Mucosa of rectum (tissue), 2 donors: ENCODE measurements around the gene CREB1.
"Not testable (repeated sequence)": the region's sequence is repeated elsewhere in the genome, so short reads cannot be mapped to it uniquely, and the experiment has no call there.

ENCODE experiments used
- H3K27ac ChIP-seq, 2 donors: one replicate each; pipeline ENCODE4 v1.7.0; 2013; ENCODE audit warnings: inconsistent platforms in 2 of 2, low read depth in 2 of 2, low read length in 2 of 2
- H3K27me3 ChIP-seq, 2 donors: one replicate each; pipeline ENCODE4 v1.7.0; 2013; ENCODE audit warnings: low read length in 2 of 2; ENCODE audit not compliant: control insufficient read depth in 2 of 2, insufficient read depth in 2 of 2
- H3K36me3 ChIP-seq, 2 donors: one replicate each; pipeline ENCODE4 v1.7.0; 2013; ENCODE audit warnings: low read length in 2 of 2; ENCODE audit not compliant: control insufficient read depth in 2 of 2, insufficient read depth in 2 of 2
- H3K4me1 ChIP-seq, 2 donors: one replicate each; pipeline ENCODE4 v1.7.0; 2013; ENCODE audit warnings: low read length in 2 of 2, mild to moderate bottlenecking in 1 of 2; ENCODE audit not compliant: control insufficient read depth in 2 of 2, insufficient read depth in 2 of 2
- H3K4me3 ChIP-seq, 2 donors: one replicate each; pipeline ENCODE4 v1.7.0; 2013; ENCODE audit warnings: low read length in 2 of 2
- H3K9ac ChIP-seq, 2 donors: one replicate each; pipeline ENCODE4 v1.7.0; 2013; ENCODE audit warnings: low read length in 2 of 2, low read depth in 1 of 2, mild to moderate bottlenecking in 1 of 2
- H3K9me3 ChIP-seq, 2 donors: one replicate each; pipeline ENCODE4 v1.7.0; 2013; ENCODE audit warnings: low read length in 2 of 2; ENCODE audit not compliant: control insufficient read depth in 2 of 2
- donor health status: healthy.
- donor health status: Normal muscosa, but diverticular disease.

Gene CREB1

DNA sequence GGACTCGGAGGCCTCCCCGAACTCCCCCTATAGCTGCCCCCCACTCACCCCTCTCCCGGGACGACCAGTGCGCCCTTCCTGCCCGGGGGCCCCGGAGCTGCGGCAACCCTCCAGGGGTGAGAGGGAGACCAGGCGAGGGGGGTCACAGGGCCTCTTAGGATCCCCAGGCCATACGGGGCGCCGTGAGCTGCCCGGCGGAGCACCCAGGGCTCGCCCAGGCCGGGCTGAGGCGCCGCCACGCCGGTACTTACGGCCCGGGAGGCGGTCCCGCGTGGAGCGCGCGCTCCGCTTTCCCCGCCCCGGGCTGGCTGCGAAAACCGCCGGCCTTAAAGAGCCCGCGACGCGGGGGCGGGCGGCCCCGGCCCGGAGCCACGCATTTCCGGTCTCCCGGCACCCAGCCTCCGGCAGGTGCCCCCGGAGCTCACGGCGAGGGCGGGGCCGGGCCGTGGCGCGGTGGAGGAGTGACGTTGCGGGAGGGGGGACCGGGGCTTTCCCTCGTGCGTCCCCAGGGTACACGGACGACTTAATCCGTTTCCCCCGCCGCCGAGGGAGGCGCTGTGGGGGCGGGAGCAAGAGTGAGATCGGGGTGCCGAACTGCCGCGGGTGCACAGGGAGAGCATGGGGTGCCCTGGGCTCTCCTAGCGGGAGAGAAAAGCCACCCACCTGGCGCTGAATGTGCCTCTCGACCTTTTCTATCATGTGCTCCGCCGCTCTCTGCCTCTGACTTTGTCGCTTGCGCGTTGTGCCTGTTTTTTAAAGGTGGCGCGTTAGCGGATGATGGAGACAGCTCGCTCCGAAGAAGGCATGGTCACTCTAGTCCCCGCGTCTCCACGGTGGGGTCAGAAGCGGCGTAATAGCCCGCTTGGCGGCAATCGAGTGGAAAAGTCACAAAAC, 95.5 kb downstream of the CREB1 start, which contains the start of gene METTL21A:
METTL21A (minus strand) TSS at position 381 of the 894 bp plus-strand sequence. CDS start 1,019 bp downstream, outside the sequence.
- Histone ChIP-seq H3K9me3 (no peaks in the 10 kb centered on the region), H3K4me1 (peaks cover 6 to 7% of the 10 kb centered on the region in 2 donors), H3K36me3 (peaks cover 3 to 5% of the 10 kb centered on the region in 2 donors), H3K27me3 (no peaks in the 10 kb centered on the region), H3K27ac (peak within 1 kb of the TSS; percentile 89 to 92), H3K4me3 (peak within 1 kb of the TSS; percentile 96 to 99), H3K9ac (peak within 1 kb of the TSS; percentile 89 to 90)

DNA sequence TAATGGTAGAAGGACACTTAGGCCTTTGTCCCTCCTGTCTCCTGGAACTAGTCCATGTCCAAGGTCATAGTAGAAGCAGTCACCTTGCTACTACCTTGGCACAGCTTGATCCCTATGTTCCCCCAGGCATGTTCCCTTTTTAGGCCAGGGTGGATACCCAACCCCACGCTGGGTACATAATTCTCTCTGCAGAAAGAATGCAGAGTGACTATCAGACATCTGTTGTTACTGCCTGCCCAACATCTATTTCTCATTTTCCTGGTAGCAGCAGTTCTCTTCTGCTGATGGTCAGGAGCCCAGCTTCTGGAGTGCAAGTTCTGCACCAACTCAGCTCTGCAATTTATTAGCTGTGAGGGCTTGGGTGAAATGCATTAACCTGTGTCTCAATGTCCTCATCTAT, 99.8 kb downstream of the CREB1 start:
- Histone ChIP-seq H3K36me3 (no peaks in the 10 kb centered on the region), H3K4me3 (no peak overlapping the region), H3K27me3 (no peaks in the 10 kb centered on the region), H3K27ac (no peak overlapping the region), H3K9ac (no peak overlapping the region), H3K4me1 (peaks cover 0 to 3% of the 10 kb centered on the region in 2 donors), H3K9me3 (no peaks in the 10 kb centered on the region)

DNA sequence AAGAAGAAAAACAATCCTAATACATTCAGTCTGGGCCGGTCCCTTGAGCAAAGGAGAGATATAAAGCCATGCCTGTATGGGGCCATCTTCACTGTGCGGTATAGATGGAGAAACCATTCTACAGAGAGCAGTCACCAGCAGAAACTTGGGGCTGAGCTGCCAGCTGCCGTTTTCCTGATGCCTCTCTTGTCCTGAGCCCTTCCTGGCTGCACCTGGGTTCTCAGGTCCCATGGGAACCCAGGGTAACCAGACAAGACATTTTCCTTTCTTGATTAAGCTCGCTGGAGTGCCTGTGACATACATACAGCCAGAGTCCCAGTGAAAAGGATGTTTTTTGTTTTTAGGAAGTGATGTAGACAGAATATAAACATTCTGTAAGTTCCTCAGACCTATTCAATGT, 100.7 kb downstream of the CREB1 start:
- no peaks in the 10 kb centered on the region for H3K27me3 ChIP-seq
- no peak overlapping the region for H3K27ac ChIP-seq
- H3K9ac ChIP-seq: no peak overlapping the region
- no peaks in the 10 kb centered on the region for H3K36me3 ChIP-seq
- H3K4me1 ChIP-seq: peaks cover 0 to 2% of the 10 kb centered on the region in 2 donors
- H3K4me3 ChIP-seq: no peak overlapping the region
- H3K9me3 ChIP-seq: no peaks in the 10 kb centered on the region

DNA sequence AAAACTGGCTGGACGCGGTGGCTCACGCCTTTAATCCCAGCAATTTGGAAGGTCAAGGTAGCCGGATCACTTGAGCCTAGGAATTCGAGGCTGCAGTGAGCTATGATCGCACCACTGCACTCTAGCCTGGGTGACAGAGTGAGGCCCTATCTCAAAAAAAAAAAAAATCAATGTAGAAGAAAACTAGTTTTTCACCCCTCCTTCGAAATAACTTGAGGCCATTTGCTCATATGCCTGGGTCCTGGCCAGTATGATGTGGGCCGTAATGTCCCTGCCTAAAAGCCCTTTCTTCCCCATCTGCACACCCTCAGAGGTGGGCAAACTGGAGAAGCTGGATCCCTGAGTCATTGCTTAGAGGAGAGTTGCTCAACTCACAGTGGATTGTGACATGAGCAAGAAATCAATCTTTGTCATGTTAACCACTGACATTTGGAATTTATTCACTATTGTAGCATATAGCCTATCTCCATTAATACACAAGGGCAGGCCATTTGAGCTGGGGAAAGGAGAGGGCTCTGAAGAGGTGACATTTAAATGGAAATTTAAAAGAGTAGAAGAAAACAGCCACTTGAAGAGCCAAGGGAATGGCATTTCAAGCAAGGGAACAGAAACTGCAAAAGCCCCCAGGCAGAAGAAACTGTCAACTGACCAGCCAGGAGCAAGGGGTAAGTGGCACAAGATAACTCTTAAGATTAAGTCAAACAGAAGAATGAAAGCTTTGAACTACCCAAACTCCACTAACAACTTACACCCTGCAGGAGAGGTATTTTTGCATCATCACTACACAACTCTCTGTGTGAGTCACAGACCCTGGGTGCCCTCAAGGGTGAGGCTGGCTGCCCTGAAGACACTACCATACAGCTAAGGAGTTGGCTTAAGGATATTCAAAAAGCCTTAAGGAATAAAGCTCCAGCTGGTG, 103.1 kb downstream of the CREB1 start:
- Histone ChIP-seq H3K27ac (no peak overlapping the region), H3K4me1 (no peaks in the 10 kb centered on the region)

DNA sequence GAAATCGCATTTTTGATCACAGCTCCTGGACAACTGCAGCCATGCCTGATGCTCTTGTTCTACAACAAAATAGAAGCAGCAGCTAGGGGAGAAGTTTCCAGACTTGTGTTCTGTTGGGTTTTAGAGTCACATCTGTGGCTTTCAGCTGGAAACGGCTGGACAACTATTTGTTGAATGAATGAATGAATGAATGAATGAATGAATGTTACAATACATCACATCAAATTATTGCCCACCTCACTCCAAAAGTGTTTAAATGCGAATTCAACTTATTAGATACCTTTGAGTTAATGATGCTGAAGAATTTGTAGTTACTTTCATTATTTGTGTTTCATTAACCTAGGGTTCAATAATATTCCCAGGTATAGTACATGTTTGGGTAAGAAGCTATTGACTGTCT, 103.9 kb downstream of the CREB1 start:
- no peak overlapping the region for H3K9ac ChIP-seq
- H3K4me3 ChIP-seq: no peak overlapping the region
- no peaks in the 10 kb centered on the region for H3K4me1 ChIP-seq
- H3K9me3 ChIP-seq: no peaks in the 10 kb centered on the region
- no peaks in the 10 kb centered on the region for H3K36me3 ChIP-seq
- H3K27ac ChIP-seq: no peak overlapping the region
- no peaks in the 10 kb centered on the region for H3K27me3 ChIP-seq

More for the DNA sequence above, 103.1 kb downstream of the CREB1 start:
- H3K27me3 ChIP-seq: no peaks in the 10 kb centered on the region
- H3K9ac ChIP-seq: no peak overlapping the region
- H3K9me3 ChIP-seq: no peaks in the 10 kb centered on the region
- H3K36me3 ChIP-seq: no peaks in the 10 kb centered on the region
- no peak overlapping the region for H3K4me3 ChIP-seq

DNA sequence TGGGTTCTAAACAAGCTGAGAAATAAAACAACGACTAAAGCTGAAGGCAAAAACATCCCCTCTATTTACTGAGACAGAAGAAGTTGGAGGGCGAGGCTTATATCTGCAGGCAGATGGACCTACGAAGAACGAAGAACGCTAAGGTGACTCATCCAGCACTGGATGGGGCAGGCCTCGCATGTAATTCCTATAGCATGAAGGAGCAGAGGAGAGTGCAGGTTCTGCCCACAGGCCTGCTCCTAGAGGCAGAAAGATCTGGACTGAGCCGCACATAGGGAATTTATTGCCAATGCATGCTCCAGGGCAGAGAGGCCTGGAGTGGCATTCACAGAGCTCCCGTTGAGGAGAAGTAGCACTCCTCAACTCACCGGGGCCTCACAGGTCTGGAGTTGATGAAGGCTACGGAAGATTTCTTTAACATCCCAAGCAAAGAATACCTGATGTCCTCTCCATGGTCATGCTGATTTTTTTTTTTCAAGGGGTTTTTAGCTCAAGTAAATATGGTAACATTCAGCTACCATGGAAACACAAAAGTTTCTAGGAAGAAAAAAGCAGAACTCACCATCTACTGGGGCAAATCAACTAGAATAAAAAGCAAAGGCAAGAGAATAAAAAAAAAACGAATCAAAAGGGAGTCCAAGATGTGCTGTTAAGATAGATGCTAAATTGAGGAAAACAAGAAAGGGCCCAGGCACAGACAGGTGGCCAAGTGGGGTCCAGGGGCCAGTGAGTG, 105.9 kb downstream of the CREB1 start:
- peaks cover 0 to 2% of the 10 kb centered on the region in 2 donors for H3K9me3 ChIP-seq
- no peak overlapping the region for H3K4me3 ChIP-seq
- H3K27ac ChIP-seq: no peak overlapping the region
- H3K9ac ChIP-seq: no peak overlapping the region
- no peaks in the 10 kb centered on the region for H3K27me3 ChIP-seq
- no peaks in the 10 kb centered on the region for H3K36me3 ChIP-seq
- H3K4me1 ChIP-seq: no peaks in the 10 kb centered on the region

DNA sequence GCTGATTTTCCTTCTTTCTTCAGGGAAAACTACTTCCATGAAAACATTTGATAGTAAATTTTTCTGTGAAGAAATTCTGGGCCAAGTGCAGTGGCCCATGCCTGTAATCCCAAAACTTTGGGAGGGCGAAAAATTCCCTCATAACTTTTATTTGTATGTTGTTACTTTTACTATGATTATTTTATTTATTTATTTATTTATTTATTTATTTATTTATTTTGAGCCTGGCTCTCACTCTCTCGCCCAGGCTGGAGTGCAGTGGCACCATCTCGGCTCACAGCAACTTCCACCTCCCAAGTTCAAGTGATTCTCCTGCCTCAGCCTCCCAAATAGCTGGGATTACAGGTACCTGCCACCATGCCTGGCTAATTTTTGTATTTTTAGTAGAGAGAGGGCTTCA, 109.5 kb downstream of the CREB1 start:
- H3K9ac ChIP-seq, H3K4me3 ChIP-seq, H3K4me1 ChIP-seq, H3K36me3 ChIP-seq, H3K27me3 ChIP-seq, H3K27ac ChIP-seq, H3K9me3 ChIP-seq: not testable (repeated sequence)

DNA sequence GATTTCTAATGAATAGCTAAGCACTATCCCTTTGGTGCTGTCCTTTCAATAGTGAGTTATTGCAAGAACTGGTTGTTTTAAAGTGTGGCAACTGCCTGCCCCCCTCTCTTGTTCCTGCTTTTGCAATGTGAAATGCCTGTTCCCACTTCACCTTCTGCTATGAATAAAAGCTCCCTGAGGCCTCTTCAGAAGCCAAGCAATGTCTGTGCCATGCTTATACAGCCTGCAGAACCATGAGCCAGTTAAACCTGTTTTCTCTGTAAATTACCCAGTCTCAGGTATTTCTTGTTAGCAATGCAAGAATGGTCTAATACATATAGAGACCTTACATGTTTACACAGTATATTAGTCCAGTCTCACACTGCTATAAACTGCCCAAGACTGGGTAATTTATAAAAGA, 110.4 kb downstream of the CREB1 start:
- Histone ChIP-seq H3K9me3 (peaks cover 0 to 2% of the 10 kb centered on the region in 2 donors), H3K4me3 (no peak overlapping the region), H3K9ac (no peak overlapping the region), H3K4me1 (no peaks in the 10 kb centered on the region), H3K27me3 (no peaks in the 10 kb centered on the region), H3K36me3 (no peaks in the 10 kb centered on the region), H3K27ac (no peak overlapping the region)

- Histone ChIP-seq H3K9me3 (peaks cover 0 to 2% of the 10 kb centered on the region in 2 donors), H3K36me3 (no peaks in the 10 kb centered on the region), H3K9ac (no peak overlapping the region), H3K27me3 (no peaks in the 10 kb centered on the region), H3K4me1 (no peaks in the 10 kb centered on the region), H3K4me3 (no peak overlapping the region), H3K27ac (no peak overlapping the region)
Observed at GRCh38 chr2:207640661-207641060, 110.9 kb downstream of the CREB1 start.
